Activated T-helper 1 cell treated with Interleukin-2 at 50 U/mL for 16 hours (primary cell): ENCODE measurements around the gene CD300LG.
A peak's percentile ranks its signal among the peaks of the same experiment; 100 is the strongest.
"Not testable (repeated sequence)": the region's sequence is repeated elsewhere in the genome, so short reads cannot be mapped to it uniquely, and the experiment has no call there.

Experiments
- DNase-seq: peaks from one replicate; pipeline ENCODE4 v3.0.0-alpha.2; 2020; ENCODE audit warnings: low read depth

The CD300LG gene

GRCh38 chr17:43879723-43880419, 32.9 kb downstream of the CD300LG start:
- DNase-seq: no peak

GRCh38 chr17:43880420-43880991, 33.5 kb downstream of the CD300LG start:
- no peak for DNase-seq

GRCh38 chr17:43881181-43881580, 34.2 kb downstream of the CD300LG start:
- no peak for DNase-seq

GRCh38 chr17:43881758-43882505, 35.0 kb downstream of the CD300LG start:
- no peak for DNase-seq

GRCh38 chr17:43882761-43883415, 35.9 kb downstream of the CD300LG start:
- no peak for DNase-seq

- no peak for DNase-seq
These were observed 41.6 kb downstream of the CD300LG start for GRCh38 chr17:43888548-43888947.

- DNase-seq: no peak
These were observed 43.3 kb downstream of the CD300LG start for GRCh38 chr17:43890240-43890639.

GRCh38 chr17:43891851-43892646, 45.1 kb downstream of the CD300LG start:
- no peak for DNase-seq

- no peak for DNase-seq
These were observed 45.6 kb downstream of the CD300LG start for GRCh38 chr17:43892647-43892952.

GRCh38 chr17:43894494-43894893, 47.5 kb downstream of the CD300LG start:
- not testable (repeated sequence) for DNase-seq

GRCh38 chr17:43897831-43898230, 50.9 kb downstream of the CD300LG start:
- DNase-seq: no peak

GRCh38 chr17:43898446-43898845, 51.5 kb downstream of the CD300LG start:
- DNase-seq: no peak

GRCh38 chr17:43900183-43900857, 53.3 kb downstream of the CD300LG start:
- DNase-seq: peak; percentile 59

GRCh38 chr17:43900858-43901754, 54.1 kb downstream of the CD300LG start:
- no peak for DNase-seq

- DNase-seq: no peak
These were observed 55.0 kb downstream of the CD300LG start for GRCh38 chr17:43901861-43902589.

GRCh38 chr17:43905400-43905984, 58.5 kb downstream of the CD300LG start:
- DNase-seq: no peak

GRCh38 chr17:43905985-43906852, 59.2 kb downstream of the CD300LG start:
- DNase-seq: peak; percentile 26

- no peak for DNase-seq
These were observed 60.0 kb downstream of the CD300LG start for GRCh38 chr17:43906951-43907424.
